ENCODE results near the gene GPR137.

Gene GPR137

DNA sequence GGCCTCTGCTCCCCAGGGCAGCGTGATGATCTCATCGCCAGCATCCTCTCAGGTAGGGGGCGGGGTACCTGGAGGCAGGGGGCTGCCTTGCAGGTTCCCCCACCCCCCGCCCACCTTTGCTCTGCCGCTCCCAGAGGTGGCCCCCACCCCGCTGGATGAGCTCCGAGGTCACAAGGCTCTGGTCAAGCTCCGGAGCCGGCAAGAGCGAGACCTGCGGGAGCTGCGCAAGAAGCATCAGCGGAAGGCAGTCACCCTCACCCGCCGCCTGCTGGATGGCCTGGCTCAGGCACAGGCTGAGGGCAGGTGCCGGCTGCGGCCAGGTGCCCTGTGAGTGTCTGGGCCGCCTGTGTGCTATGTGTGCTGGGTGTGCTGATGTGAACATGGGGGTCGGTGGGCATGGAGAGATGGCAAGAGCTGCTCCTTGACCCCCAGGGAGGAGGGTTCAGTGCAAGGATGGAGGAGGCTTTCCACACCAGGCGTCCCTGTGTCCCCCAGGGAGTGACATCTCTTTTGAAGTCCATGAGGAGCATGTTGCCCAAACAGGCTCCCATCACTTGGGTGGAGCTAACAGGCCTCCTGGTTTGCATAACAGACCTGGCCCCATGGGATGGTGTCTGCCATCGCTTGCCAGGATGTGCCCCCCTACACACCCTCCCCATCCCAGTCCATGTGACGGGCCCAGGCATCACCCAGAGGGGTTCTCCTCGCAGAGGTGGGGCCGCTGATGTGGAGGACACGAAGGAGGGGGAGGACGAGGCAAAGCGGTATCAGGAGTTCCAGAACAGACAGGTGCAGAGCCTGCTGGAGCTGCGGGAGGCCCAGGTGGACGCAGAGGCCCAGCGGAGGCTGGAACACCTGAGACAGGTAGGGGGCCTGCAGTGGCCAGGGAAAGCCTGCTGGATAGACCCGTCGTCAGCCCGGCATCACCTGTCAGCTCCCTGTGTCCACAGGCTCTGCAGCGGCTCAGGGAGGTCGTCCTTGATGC is 20.2 kb upstream of the GPR137 start:
- DNase-seq: no peak

DNA sequence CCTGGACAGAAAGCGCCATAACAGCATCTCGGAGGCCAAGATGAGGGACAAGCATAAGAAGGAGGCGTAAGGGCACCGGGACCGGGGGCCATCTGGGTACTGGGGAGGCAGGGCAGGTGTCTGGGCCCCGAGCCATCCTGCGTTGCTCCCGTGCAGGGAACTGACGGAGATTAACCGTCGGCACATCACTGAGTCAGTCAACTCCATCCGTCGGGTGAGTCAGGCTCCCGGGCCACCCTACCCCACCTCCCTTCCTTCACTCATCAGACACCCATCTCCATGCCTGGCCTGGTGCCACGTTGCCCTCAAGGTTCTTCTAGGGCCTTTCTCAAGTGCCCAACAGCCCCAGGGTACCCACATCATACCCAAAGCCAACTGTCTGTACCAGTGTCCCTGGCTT is 19.3 kb upstream of the GPR137 start:
- DNase-seq: no peak

DNA sequence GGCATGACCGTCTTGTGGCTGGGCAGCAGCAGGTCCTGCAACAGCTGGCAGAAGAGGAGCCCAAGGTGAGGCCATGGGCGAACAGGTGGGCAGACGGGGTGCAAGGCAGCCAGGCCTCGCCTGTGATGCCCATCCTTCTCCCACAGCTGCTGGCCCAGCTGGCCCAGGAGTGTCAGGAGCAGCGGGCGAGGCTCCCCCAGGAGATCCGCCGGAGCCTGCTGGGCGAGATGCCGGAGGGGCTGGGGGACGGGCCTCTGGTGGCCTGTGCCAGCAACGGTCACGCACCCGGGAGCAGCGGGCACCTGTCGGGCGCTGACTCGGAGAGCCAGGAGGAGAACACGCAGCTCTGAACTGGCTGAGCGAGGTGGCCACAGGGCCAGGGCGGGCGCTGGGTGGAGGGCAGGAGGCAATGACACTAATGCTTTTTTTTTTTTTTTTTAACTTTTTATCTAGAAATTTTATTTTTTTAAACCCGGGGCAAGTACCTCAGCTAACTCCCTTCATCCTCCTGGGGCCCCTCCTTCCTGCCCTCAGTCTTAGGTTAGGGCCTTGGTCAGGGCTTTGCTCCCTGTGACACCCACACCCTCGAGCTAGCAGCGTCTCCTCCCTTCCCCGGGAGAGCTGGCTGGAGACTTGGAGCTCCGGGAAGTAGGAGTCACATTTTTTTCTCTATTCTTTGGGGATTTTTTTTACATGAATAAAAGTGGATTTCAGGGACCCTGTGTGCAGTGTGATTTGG is 18.3 kb upstream of the GPR137 start:
- no peak for DNase-seq

DNA sequence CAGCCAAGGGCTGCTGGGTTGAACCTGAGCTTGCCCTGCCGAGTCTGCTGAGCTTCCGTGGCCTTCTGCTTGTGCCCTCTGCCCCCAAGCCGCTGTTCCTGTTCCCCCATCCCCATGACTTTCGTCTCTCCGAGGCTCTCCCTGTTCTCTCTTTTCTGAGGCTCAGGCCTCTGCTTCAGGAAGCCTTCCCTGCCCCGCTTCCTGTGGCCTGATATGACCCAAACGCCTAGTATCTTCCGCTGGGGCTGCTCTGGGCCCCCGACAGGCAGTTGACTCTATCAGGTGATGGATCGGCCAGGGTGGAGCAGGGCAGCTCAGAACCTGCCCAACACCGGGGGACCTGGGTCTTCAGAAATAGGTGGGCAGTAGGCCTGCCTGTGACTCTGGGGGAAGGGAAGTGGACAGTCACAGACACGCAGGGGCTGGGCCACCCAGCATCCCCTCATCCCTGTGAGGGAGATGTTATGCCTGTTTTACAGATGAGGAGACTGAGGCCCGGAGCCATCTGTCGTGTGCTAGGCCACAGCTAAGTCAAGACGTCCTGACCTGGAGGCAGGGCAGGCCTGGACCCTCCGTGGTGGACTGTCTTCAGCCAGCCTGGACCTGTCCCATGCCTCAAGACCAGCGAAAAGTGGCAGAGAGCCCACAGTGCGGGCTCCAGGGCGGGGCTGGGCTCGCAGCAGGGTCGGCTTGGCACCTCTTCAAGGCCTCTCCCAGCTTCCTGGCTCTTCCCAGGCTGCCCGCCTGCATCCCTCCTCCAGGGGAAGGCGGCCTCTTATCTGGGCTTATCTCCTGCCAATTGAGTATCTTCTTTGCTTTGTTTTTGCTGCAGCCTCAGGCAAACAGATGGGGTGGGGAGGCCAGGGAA is 17.4 kb upstream of the GPR137 start:
- no peak for DNase-seq

DNA sequence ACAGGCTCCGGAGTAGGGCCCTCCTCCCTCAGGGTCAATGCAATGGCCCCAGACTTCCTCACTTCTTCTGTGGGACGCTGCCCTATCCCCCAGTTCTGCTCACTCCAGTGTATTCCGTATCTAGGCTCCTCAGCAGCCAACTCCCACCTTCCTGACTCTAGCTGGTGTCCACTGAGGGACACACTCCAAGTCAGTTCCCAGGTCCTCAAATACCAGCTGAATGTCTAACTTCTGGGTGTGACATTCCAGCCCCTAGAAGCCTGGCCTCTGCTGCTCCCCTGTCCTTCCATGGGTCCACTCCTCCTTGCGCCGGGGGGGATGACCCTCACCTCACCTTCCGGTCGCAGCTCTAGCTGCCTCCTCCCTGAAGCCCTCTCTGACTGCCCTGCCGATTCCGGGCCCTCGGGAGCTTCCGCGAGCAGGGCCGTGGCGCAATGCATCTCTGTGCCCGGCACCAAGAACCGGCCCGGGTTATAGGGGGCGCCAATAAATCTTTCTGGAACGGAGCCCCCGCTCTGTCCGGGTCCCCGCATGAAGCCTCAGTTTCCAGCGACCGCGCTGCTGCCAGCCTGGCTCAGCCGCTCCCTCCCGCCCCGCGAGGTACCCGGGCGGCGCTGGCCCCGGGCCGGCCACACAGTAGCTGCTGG is 16.6 kb upstream of the GPR137 start:
- no peak for DNase-seq

DNA sequence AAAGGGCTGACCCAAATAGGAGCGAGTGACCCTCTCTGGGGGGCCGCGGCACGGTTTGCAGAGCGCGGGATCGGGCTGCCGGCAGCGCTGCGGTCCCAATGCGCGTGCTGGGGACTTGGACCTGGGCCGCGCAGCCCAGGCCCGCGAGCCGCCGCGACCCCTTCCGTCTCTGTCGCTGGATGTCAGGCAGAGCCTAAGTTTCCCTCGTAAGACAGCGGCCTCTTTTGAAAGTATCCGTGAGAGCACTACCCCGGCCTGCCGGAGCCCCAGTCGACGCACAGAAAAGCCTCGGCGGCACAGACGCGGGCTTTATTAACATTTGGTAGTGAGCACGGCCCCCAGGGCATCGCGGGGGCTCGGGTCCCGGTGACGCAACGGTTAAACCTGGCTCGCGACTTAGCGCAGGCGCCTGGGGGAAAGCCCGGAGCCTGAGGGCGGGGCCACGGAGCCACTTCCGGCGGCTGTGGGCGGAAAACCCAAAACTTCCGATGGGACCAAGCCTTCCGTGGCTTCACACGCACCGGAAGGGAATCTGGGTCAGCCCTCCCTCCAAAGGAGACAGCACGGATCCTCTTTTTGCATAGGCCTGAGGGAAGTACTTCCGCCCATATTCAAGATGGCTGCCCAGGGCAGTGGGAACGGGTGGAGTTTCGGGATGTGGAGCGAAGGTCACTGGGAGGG is 16.0 kb upstream of the GPR137 start:
- DNase-seq: peak; percentile 92

DNA sequence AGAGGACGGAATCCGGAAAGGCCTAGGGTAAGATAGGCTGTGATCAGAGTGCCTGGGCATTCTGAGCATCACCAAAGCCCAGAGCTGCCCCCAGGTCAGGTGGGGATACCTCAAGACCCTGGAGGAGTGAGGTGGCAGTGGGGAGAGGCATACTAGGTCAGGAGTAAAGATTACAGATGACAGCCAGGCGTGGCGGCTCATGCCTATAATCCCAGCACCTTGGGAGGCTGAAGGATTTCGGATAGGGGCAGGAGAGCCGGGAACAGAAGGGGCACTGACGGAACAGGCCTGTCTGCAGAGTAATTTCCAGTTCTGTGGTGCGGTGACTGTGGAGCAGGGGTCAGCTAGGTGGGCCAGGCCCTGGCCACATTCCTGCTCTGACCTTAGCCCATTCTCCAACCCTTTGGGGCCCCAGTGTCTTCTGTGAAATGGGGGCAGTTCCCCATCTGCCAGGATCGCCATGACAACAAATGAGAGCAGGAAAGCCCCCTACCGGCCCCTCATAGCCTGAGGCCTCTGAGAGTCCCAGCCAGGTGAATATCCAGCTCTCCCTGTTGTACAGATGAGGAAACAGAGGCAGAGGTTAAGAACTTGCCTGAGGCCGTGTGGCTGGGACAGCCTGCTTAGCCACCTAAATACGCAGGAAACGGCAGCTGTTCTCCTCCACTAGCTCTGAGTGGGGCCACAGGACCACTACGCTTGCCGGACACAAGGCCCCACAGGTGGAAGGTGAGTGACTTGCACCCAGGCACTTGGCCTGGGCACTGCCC is 10.4 kb upstream of the GPR137 start:
- DNase-seq: no peak

DNA sequence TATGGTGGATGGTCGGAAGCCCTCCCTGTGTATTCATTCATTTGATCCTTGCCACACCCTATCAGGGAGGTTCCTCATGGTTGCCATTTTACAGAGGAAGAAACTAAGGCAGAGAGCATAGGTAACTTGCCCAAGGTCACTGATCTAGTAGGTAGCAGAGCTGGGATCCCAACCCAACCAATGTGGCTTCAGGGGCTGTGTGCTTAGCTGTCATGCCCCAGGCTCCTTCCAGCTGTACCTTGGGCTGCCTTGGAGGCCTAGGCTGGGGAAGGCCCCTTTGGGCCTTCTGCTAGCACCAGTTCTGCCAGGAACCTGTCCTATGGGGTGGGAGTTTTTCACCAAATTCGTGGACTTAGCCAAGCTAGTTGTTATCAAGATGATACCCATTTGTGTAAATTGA is 9.8 kb upstream of the GPR137 start:
- no peak for DNase-seq

DNA sequence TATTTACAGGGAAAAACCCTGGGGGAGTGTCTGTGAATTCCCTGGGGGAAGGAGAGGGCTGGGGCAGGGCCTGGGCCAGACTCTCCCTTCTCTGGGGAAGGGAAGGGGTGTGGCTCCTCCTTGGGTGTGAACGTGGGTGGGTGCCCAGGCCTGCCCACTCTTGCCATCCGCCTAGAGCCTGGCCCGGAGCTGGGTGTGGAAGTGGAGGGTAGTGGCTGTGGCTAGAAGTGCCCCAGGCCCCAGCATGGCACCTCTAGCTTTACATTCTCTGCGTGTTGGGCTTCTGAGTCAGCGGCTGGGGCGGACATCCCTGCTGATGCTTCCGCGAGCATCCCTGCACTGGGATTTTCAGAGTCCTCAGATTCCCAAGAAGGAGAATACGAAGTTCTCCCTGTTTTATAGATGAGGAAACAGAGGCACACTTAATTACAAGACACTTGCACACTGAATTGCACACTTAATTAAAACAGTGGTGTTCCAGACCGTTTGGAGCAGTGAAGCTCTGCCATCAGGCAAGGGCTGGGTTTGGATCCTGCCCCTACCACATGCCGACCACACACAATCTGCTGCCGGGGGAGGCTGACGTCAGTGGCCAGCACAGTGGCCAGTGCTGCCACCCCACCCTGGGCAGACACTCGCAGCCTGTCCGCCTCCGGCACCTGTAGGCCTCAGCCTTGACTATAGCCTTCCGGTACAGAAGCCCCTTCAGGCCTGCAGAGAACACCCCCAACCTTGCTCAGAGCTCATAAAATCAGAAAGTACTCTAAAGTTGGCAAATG is 8.8 kb upstream of the GPR137 start:
- no peak for DNase-seq

DNA sequence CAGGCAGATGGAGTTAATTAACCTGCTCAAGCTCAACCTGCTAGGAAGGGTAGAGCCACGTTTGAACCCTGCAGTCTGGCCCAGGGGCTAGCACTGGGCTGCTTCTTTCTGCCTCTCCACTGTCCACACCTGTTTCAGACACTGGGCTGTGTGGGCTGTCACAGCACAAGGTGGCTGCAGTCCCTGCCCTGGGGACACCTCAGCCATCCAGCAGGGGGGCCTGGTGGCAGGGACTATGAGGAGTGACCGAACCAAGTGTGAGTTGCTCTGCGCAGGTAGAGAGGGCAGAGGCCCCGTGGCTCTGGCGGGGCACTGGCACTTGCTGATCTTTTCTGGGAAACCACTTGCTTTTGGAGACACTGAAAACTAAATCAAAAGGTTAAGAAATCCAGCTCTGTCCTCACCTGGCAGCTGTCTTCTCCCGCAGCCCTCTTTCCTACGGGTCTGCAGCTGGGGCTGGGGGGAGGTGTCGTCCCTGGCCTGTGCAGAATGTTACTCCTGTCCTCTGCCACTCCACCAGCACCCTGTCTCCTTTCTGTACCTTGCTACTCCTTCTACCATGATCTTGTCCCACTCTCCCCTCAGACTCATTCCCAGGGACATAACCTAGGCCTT is 7.0 kb upstream of the GPR137 start:
- no peak for DNase-seq

DNA sequence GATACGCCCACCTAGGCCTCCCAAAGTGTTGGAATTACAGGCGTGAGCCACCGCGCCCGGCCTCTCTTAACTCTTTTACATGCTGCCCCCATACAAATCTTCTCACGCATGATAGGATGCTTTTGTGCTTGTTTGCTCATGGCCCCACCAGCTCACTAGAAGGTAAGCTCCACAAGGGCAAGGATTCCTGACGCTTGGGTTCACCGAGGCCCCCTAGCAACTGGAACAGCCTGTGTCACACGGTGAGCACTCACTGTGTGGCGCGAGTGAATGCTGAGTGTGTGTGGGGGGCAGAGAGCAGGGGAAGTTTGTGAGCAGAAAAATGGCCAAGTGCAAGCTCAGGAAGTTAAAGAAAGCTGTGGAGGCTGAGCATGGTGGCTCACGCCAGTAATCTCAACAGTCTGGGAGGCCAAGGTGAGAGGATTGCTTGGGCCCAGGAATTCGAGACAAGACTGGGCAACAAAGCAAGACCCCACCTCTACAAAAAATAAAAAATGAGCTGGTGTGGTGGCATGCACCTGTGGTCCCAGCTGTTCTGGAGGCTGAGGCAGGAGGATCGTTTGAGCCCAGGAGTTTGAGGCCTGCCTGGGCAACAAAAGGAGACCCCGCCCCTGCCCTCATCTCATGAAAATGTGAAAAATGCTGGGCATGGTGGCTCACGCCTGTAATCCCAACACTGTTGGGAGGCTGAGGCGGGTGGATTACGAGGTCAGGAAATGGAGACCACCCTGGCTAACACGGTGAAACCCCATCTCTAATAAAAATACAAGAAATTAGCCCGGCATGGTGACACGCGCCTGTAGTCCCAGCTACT is 3.5 kb upstream of the GPR137 start:
- DNase-seq: no peak

DNA sequence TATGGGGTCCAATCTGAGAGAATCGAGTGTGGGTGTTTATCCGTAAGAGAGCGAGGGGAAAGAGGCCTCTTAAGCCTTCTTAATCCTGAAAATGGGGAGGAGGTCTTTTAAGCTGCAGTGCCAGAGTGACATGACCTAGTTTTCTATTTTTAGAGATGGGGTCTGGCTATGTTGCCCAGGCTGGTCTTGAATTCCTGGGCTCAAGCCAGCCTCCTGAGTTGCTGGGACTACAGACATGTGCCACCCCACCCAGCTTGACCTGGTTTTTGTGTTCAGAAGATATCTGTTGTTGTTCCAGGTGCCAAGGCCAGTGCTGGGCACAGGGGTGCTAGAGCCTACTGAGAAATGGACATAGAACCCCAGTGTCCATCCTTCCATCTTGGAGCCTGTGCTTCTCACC is 2.6 kb upstream of the GPR137 start:
- DNase-seq: no peak

DNA sequence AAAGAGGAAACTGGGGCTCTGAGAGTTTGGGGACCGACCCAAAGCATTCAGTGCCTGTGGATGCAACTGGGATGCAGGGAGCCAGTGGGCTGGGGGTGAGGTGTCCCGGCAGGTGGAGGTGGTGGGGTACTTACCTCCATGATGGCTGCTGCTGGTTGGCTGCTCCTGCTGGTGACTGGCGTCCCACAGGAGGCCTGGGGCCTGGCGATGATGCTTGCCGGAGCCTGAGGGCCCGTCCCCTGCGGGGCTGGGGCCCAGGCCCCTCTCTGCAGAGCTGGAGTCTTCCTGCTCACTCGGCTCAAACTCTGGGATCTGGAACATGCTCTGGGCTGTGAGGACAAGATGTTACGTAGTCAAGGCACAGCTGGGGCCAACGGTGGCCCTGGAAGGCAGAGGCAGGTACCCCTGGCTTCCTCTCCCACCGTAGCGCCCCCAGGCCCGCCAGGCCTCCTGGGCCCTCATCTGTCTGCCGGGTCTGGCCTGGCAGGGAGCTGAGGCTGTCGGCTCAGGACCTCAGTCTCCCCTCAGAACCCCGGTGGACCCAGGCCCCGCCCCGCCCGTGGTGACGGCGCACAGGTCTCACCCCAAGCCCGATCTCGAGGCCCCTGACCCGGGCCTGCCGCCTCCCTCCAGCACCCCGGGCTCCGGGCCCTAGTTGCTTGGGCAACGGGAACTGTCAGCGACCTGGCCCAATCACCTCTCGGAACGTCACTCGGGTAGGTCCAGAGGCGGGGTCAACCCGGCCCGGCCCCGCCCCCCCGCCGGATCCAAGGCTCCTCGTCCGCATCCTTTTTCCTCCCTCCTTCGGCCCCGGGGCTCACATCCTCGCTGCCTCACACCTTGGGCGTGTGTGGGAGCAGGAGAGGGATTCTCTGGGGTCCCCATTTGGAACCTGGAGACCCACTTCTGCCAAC is 1.3 kb upstream of the GPR137 start, which contains the start of gene BAD:
Gene BAD, minus strand, starts transcription at position 618 of the 914 bp plus-strand sequence. Its CDS starts 297 bp downstream, at position 321.
- peak; percentile 85 for DNase-seq

DNA sequence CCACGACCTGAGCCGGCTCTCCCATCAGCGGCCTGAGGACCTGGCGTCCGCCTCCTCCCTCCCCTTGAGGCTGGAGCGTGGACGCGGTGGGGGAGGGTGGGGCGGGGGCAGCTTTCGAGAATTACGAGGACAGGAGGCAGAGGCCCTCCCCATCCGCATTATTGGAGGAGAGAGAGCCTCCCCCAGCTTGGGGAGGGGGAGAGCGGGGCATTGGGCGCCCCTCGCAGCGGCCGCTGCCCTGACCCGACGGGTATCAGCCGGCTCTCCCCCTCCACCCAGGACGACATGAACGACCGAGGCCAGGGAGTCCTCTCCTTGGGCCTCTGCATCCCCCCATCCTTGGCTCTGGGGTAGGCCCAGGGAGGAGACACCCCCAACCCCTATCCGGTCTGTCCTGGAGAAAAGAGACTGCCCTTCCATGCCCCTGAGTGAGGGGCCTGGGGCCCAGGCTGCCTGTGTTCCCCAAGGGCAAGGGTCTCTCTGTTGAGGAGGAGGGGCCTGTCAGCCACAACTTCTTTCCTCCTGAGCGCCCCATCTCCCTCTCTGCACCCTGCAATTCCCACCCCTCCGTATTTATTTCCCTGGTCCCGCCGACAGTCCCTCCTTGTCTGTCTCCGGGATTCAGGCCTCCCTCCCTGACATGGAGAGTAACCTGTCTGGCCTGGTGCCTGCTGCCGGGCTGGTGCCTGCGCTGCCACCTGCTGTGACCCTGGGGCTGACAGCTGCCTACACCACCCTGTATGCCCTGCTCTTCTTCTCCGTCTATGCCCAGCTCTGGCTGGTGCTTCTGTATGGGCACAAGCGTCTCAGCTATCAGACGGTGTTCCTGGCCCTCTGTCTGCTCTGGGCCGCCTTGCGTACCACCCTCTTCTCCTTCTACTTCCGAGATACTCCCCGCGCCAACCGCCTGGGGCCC is 495 bp downstream of the GPR137 start:
- DNase-seq: no peak

DNA sequence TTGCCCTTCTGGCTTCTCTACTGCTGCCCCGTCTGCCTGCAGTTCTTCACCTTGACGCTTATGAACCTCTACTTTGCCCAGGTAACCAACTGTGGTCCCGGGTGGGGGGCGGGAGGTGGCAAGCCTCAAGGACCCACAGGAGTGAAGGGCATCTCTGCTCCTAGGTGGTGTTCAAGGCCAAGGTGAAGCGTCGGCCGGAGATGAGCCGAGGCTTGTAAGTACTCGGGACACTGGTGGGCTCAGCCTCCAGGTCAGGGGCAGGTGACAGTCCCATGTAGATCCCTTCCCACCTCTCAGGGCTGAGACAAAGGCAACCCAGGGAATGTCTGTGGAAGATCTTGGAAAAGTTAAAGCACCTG is 1.1 kb downstream of the GPR137 start:
- no peak for DNase-seq

DNA sequence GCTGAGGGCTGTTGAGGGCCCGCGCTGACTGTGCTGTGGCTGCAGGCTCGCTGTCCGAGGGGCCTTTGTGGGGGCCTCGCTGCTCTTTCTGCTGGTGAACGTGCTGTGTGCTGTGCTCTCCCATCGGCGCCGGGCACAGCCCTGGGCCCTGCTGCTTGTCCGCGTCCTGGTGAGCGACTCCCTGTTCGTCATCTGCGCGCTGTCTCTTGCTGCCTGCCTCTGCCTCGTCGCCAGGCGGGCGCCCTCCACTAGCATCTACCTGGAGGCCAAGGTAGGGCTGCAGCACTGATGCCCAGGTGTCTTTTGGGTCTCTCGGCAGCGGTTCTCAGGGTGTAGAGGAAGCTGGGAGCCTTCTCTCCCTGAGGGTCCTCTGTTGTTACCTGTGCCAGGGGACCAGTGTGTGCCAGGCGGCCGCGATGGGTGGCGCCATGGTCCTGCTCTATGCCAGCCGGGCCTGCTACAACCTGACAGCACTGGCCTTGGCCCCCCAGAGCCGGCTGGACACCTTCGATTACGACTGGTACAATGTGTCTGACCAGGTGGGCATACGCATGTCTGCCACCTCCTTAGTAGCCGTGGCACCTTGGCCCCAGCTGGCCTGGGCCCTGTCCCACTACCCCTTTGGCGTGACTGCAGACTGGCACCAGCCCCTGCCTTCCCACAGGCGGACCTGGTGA is 2.2 kb downstream of the GPR137 start:
- DNase-seq: no peak
